DMS114 treated with DMSO at 0.1 percent for 48 hours (cell line): ENCODE results near the gene NSFL1C.
"Not testable (repeated sequence)": the region's sequence is repeated elsewhere in the genome, so short reads cannot be mapped to it uniquely, and the experiment has no call there.

Experiments
- DNase-seq: peaks from one replicate; lab custom pipeline; 2025; ENCODE audit not compliant: unreplicated experiment; lab: John Stamatoyannopoulos, UW

Gene NSFL1C

DNA sequence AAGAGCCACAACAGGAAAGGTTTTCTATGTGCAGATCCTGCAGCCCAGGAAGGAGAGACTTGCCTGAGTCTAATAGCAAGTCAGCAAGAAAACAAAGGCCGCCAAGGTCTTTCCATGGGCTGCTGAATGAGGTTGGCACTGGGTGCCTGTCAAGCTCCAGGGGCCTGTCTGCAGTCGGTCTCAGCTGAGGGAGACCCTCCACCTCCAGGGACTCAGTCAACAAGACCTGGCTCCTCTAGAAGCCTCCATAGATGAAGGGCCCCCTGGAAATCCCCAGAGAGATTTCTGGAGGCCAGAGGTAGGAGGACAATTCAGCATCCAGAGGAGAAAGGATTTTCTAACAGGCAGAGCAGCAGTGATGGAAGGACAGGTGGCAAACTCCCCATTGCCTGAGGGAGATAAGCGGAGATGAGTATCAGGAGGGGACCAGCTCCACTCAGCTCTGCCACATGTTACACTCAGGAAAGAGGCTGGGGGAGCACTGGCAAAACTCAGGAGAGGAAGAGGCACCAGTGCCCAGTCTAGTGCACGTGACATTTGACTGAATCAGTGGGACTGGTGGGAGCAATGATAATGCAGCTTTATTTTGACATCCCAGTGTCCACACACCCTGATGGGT, 40.3 kb downstream of the NSFL1C start:
- no peak for DNase-seq

DNA sequence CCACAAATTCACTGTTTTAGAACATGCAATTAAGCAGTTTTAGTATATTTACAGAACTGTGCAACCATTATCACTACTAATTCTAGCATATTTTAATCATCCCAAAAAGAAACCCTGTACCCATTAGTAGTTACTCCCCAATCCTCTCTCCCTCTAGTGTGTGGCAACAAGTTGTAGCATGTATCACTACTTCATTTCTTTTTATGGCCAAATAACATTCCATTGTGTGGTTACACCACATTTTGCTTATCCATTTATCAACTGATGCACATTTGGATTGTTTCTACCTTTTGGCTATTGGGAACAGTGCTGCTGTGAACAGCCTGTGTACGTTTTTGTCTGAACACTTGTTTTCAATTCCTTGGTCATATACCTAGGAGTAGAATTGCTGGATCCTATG, 42.3 kb downstream of the NSFL1C start:
- DNase-seq, result no peak

DNA sequence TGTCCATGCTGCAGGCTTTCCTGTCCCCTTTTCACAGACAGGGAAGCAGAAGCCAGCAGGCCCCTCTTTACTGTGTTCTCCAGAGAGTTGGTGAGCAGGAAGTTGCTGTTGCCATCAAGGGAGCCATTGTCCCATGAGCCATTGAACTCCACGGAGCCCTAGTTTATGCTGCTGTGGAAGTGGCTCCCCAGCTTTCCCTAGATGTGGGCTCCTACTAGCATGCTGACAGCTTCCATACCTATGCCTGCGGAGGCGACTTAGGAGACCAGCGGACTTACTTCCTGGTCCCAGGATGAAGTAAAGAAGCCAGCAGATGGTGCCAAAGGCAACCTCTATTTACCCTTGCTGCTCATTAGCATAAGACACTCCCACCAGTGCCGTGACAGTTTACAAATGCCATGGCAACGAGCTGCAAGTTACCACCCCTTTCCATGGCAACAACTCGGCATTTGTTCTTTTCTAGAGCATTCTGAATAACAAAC, 43.0 kb downstream of the NSFL1C start:
- peak; percentile 17 for DNase-seq

DNA sequence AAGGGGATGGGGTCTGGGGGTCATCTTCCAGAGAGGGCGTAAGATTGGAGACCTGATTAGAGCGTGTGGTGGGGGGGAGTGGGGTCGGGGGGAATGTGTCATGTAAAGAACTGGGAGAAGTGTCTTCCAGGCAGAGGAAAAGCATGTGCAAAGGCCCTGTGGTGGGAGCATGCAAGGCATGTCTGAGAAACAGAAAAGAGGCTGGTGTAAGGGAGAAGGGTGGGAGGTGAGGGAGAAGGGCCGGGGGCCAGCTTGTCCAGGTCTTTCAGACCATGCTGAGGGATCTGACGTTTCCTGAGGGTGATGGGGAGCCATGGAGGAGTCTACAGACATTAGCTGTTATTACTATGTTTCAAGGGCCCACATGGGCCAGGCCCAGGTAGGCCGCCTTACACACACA, 43.4 kb downstream of the NSFL1C start:
- DNase-seq, result no peak

DNA sequence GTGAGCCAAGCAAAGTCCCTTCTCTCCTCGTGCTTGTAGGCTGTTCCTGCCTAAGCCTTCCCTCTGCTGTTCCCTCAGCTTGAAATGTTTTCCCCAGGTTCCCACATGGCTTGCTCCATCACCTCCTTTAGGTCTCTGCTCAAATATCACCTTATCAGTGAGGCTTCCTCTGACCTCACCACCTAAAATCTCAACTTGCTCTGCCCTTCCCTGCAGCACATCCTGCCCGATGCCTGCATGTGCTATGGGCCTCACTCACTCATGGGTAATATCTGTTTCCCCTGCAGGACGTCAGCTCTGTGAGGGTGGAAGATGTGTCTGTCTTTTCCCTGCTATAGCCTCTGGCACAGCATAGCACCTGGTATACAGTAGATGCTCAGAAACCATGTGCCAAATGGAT, 43.9 kb downstream of the NSFL1C start:
- no peak for DNase-seq

DNA sequence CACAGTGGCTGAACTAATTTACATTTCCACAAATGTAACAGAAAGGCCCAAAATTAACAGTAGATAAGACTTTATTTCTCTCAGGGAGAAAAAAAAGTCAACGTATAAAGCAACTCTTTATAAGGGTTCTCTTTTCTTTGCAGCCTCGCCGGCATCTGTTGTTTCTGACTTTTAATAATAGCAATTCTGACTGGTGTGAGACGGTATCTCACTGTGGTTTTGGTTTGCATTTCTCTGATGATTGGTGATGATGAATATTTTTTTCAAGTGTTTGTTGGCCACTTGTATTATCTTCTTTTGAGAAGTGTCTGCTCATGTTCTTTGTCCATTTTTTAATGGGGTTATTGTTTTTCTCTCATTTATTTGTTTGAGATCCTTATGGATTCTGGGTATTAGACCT, 46.6 kb downstream of the NSFL1C start:
- no peak for DNase-seq

DNA sequence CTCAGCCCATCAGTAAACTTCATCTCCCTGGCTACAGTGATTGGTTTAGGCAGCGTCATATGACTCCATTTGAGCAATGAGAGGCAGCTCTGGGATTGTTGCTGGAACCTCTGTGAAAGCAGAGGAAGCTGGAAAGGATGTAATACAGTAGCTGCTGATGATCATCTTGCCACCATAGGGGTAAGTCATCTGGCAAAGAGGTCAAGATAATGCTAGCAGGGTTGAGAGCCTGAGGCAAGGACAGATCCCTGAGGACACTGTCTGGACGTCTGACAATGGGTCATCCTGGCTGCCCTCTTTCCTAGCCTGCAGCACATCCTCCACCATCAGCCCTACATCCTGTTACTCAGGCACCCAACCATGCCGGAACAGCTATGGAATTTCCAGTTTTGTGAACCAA, 48.3 kb downstream of the NSFL1C start:
- DNase-seq, result no peak

DNA sequence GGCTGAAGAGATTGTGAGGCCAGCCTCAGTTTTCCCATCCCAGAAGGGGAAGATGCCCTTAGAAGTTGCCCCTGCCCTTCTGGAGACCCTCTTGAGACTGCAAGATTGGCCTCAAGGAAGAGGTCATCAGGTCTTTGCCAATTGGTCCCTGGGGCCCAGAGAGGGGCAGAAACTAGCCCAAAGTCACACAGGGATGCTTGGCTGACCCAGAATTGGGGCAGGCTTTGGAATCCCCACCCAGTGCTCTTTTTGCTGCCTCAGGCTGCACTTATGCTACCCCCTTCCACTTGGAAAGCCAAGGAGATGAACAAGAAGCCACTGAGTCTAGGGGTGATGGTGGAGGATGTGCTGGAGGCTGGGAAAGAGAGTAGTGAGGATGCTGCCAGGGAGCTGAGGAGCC, 48.9 kb downstream of the NSFL1C start:
- no peak for DNase-seq

DNA sequence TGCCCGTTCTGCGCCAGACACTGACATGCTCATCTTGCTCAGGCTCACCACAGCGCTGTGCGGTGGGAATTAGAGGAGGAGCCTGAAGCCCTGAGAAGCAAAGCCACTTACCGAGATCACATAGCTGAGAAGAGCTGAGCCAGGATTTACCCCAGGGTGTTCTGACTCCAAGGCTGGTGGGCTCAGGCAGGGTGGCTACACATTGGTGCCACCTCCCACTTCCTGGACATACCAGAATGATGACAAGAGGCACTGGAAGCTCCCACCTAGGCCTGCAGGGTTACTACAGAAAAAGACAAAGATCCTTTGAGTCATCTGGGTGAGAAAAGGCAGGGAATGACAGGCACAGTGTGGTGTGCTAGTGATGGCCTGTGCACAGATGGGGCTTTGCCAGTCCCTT, 49.4 kb downstream of the NSFL1C start:
- DNase-seq, result no peak

DNA sequence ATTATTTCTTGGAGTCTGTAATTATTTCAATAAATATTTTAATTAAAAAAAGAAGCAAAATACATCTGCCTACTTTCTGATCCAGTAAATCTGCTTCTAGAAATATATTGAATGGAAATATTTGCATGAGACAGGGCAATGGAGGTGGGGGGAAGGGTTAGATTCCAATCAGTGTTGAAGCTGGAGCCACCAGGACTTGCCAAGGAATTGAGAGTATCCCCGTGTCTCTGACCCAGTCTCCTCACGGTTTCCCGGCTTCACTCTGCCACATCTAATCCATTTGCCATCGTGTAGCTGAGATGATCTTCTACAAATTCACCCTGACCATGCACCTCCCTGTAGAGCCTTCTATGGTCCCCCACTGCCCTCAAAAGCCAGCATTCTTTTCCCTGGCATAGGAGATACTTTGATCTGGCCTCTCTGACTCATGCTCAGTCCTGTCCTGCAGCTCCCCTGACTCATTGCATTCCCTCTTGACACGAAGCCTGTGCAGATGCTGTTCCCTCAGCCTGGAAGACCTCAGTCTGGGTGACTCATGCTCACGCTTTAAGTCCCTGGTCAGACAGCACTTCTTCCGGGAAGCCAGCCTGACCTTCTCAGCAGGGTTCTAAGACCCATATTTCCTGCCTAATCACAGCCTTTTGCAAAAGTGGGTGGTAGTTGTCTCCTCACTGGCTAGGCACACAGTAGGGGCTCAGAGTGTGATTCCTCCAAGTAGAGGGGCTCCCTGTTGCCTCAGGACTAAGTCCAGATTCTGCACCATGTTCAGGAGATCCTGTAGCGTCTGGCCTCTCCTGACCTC, 50.8 kb downstream of the NSFL1C start:
- no peak for DNase-seq

DNA sequence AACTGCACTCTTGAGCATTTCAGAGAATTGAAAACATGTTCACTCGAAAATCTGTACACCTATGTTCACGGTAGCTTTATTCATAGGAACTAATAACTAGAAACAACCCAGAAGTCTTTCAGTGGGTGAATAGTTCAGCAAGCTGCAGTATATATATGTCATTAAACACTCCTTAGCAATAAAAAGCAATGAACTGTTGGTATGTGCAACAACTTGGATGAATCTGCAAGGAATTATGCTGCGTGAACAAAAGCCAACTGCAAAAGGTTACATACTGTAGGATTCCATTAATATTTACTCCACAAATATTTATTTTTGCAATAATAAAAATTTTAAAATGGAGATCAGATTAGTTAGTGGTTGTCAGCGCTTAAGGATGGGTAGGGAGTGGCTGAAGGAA, 51.7 kb downstream of the NSFL1C start:
- no peak for DNase-seq

DNA sequence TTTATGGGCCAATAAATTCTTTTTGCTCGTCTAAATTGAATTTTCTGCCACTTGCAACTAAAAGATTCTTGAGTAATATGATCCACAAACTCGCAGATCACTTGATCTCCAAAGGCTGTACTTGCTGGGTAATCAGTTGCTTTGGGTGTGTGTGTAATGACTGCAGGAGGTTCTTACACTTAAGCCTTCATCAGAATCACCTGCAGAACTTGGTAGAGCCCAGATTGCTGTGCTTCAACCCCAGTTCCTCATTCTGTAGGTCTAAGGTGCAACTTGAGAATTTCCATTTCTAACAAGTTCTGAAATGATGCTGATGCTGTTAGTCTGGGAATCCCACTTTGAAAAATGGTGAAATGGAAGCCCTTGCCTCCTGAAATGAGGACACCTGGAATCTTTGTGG, 60.8 kb downstream of the NSFL1C start:
- no peak for DNase-seq

DNA sequence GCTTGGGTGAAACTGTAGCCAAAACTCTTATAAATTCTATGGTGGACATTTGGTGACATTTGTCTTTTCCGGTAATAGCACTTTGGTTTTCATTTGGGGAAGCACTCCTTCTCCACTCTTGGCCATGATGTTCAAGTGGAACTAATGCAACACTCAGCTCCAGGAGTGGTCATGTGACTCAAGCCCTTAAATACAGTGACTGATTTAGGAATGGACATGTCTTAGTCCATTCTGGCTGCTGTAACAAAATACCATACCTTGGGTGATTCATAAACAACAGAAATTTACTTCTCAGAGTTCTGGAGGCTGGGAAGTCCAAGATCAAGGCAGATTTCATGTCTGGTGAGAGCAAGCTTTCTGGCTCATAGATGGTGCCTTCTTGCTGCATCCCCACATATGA, 63.0 kb downstream of the NSFL1C start:
- no peak for DNase-seq

DNA sequence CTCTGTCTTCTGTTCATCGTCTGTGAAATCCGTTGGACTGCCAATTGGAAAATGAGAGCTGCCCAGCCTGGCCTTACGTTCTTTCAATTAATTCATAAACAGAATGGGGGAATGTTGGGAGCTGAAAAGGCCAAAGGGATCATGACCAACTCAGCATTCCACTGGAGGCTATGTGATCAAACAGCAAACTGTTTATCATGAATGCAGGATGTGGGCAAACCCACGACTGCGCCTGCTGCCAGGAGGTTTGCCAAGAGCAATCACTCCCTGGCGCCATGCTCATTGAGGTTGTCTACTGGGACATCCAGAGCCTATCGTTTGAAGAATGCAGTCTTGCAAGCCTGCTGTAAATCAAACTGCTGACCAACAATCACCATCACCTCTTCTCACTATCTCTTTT, 64.5 kb downstream of the NSFL1C start:
- no peak for DNase-seq

DNA sequence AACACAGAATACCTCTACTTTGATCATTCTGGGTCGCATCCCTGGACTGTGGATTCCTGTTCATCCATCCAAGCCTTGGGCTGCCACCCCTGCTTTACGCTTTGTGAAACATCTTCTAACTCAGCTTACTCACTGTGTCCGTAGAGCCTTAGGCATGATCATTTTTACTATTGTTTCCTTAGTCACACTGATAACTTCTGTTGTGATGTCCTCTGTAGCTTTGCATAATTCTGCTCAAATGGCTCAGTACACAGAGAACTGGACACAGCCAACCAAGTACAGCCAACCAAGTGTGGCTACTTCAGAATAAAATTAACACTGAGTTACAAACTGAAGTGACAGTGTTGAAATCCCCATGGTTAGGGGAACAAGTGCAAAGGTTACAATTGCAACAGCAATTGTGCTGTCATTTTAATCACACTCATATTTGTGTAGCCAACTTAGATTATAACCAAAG, 65.2 kb downstream of the NSFL1C start:
- DNase-seq, result no peak

DNA sequence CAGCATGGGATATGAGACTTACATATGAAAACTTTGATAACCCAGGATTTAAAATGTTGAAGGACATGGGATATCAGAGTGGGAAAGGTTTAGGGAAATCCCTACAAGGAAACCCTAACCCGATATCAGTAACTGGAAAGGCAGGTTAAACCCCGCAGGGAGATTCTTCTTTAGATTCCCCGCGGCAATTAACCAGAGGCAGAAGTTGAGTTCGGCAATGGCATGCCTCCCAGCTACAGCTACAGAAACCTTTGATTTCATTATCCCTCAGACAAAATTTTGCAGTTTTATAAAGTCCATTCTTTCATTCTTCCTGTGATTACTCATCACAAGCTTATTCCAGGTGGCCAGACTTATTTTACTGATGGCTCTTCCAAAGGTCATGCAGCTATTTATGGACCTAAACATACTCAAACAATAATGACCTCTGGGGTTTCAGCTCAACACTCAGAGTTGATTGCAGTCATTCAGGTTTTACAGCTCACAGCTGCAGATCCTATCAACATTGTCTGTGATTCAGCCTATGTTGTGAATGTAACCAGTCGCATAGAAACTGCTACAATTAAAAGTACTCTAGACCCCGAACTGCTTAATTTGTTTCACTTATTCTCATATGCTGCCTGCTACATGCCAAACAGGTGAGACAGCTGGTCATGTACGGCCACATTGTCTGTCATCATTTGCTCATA, 66.8 kb downstream of the NSFL1C start:
- not testable (repeated sequence) for DNase-seq

DNA sequence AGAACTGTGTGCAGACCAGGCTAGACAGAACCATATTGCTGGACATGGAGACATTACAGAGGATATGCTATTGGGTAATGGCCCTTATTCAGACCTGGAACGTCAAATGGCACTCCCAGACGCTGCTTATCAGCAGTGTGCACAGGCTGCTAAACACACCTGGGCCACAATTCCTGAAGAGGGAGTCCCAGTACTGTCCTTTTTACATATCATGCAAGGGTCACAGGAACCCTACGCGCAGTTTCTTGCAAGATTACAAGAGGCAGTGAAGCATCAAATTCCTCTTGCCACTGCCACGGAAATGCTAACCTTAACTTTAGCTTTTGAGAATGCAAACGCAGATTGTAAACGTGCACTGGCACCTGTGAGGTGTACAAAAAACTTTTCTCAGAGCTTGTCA, 68.5 kb downstream of the NSFL1C start:
- not testable (repeated sequence) for DNase-seq

DNA sequence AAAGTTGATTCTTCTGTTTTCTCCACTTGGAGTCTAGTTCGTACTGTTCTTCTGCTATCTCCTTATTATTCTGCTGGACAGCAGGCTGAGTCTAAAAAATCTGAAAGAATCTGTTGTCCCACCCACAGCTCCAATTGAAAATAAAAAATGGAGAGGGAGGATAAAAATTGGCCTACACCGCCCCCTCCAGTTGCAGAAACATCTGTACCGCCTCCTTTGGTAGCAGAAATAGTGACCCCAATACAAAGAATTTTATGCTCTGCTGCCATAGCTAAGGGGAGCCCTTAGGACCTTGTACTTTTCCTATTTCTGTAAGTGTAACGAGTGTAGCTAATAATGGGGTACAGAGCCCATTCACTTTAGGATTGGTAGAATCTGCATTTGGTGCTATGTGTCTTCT, 68.9 kb downstream of the NSFL1C start:
- no peak for DNase-seq

DNA sequence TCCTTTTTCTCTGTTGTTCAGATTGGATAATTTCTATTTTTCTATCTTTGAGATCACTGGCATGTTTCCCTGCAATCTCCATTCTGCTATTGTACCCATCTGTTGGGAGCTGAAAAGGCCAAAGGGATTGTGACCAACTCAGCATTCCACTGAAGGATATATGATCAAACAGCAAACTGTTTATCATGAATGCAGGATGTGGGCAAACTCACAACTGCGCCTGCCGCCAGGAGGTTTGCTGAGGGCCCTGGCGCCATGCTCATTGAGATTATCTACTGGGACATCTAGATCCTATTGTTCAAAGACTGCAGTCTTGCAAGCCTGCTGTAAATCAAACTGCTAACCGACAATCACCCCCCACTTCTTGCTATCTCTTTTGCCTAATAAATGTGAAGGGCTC, 69.9 kb downstream of the NSFL1C start:
- no peak for DNase-seq

DNA sequence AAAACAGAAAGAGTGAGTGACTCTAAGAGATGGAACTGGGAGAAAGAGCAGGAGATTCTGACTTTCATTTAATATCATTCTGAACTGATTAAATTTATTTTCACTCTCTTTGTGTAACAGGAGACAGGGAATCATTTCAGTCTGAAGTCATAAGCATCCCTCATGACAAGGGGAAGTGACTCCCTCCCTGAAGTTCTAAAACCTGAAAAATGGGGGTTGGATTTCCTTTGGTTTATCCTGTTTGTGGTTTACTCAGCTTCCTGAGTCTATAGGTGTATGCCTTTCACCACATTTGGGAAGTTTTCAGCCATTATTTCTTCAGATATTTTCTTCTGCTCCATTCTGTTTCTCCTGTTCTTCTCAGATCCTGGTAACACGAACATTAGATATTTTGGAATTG, 70.4 kb downstream of the NSFL1C start:
- no peak for DNase-seq

DNA sequence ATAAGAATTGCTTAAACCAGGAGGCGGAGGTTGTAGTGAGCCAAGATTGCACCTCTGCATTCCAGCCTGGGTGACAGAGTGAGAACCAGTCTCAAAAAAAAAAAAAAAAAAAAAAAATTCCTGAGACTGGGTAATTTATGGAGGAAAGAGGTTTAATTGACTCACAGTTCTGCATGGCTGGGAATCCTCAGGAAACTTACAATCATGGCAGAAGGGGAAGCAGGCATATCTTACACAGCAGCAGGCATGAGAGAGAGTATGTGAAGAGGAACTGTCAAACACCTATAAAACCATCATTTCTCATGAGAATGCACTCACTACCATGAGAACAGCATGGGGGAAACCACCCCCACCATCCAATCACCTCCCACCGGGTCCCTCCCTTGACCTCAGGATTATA, 72.0 kb downstream of the NSFL1C start:
- no peak for DNase-seq

DNA sequence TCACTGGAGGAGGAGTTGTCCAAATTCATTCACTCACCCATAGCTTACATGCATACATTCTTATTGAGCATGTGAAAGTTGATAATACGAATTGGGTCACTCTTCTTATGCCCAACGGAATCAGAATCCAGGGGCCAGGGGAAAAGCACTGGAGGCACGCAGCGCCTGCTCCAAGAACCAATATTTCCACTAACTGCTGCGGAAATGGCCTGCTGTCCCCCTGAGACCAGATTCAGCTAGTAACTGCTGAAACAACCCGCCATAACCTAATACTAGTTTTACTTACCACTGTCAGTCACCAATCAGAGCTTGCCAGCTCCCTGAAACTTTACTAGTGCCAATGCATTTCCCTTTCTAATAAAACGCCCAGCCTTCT, 73.2 kb downstream of the NSFL1C start:
- DNase-seq, result no peak
